Measurements from ENCODE around the gene ACKR3.

DNA sequence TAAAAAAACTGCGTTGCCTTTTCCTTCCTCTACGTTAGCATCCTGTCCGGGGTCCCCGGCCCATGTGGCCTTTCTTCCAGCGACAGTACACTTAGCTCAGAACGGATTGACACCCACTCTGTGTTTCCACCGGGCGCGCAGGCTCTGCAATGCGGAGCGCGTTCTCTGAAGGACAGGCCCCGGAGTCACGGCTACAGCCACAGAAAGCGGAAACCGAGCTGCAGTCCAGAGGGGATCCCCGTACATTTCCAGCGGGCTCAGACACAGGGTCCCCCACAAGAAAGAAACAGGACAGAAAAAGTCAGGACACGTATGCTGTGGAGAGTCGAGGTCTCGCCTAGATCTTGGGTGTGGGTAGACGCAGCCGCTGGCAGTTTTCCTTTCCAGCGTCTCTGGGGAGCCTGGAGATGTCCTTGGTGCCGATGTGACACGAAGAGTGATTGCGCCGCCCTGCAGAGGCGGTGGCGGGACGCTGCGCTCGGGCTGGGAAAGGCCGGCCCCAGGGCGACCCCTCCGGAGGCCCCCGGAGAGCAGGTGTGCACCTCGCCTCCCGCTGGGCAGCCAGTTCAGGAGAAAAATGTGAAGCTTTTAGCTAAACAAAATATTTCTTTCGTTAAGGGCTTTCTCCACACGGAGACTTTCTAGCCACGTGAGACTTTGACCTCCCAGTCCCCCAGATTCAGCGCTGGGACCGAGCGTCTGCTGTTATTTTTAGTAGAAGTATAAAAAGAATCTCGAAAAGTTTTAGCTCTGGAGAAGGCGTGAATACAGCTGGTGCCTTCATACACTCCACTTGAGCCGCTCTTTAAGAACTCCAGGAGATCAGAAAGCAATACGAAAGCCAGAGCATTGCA is 1.3 kb upstream of the ACKR3 start:
- TF ChIP-seq, protein P1, sequence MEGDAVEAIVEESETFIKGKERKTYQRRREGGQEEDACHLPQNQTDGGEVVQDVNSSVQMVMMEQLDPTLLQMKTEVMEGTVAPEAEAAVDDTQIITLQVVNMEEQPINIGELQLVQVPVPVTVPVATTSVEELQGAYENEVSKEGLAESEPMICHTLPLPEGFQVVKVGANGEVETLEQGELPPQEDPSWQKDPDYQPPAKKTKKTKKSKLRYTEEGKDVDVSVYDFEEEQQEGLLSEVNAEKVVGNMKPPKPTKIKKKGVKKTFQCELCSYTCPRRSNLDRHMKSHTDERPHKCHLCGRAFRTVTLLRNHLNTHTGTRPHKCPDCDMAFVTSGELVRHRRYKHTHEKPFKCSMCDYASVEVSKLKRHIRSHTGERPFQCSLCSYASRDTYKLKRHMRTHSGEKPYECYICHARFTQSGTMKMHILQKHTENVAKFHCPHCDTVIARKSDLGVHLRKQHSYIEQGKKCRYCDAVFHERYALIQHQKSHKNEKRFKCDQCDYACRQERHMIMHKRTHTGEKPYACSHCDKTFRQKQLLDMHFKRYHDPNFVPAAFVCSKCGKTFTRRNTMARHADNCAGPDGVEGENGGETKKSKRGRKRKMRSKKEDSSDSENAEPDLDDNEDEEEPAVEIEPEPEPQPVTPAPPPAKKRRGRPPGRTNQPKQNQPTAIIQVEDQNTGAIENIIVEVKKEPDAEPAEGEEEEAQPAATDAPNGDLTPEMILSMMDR (IDR thresholded peaks at IDR 0.05; ENCODE audit: poor library complexity, severe bottlenecking), result no peak
- TF ChIP-seq TAF1 (IDR thresholded peaks at IDR 0.05; ENCODE audit: low read depth) (no peak), MXI1 (conservative IDR thresholded peaks at IDR 0.05; ENCODE audit: poor library complexity, severe bottlenecking) (no peak), EP300 (conservative IDR thresholded peaks at IDR 0.05; ENCODE audit: poor library complexity, severe bottlenecking) (no peak)
